ENCODE measurements around the gene MROH9.

MROH9 gene

GRCh38 chr1:171083222-171083621 lies 147.9 kb downstream of the MROH9 start:
- no peak for DNase-seq (ENCODE audit: low read depth in 2 of 2)

GRCh38 chr1:171084091-171084490 lies 148.8 kb downstream of the MROH9 start:
- DNase-seq (ENCODE audit: low read depth in 2 of 2): no peak

DNA sequence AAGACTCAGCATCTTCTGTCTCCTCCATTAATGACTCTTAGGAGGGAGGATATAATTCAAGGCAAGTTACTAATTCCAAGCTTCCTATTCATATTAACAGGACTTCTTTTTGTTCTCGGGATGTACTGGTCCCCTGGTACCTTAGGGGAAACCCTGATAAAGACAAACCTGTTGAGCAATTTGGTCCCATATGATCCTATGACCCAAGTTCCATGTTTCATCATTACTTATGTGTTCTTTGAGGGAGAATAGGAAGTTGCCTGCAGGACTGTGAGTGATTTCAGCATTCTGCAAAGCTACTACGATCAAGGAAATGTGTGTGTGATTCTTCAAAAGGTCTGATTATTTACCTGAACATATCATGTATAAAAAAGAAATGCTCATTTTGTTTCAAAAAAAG lies 149.5 kb downstream of the MROH9 start:
- no peak for DNase-seq (ENCODE audit: low read depth in 2 of 2)

- no peak for DNase-seq (ENCODE audit: low read depth in 2 of 2)
Observed at GRCh38 chr1:171087896-171088295, 152.6 kb downstream of the MROH9 start.

GRCh38 chr1:171090604-171091003 lies 155.3 kb downstream of the MROH9 start, which contains the start of gene FMO3:
TSS of gene FMO3 (plus strand) at chr1:171090905. CDS start at chr1:171092659, 1,754 bp downstream.
- no peak for DNase-seq (ENCODE audit: low read depth in 2 of 2)

GRCh38 chr1:171103862-171104261 lies 168.5 kb downstream of the MROH9 start:
- no peak for DNase-seq (ENCODE audit: low read depth in 2 of 2)

GRCh38 chr1:171107262-171107940 lies 172.1 kb downstream of the MROH9 start:
- DNase-seq (ENCODE audit: low read depth in 2 of 2): no peak

DNA sequence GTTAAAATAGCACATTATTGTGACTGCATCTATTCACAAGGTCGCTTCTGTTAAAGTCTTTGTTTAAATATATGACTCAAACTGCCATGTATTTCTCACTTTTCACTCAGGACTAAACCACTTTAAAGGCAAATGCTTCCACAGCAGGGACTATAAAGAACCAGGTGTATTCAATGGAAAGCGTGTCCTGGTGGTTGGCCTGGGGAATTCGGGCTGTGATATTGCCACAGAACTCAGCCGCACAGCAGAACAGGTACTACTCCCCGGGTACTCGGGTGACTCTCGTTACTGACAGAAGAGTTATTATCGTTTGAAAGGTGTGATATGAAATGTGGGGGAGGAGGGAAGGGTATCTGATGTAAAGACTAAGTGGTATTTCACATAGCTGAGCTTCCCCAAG lies 172.6 kb downstream of the MROH9 start:
- no peak for DNase-seq (ENCODE audit: low read depth in 2 of 2)

- no peak for DNase-seq (ENCODE audit: low read depth in 2 of 2)
Observed at GRCh38 chr1:171109966-171110365, 174.6 kb downstream of the MROH9 start.

DNA sequence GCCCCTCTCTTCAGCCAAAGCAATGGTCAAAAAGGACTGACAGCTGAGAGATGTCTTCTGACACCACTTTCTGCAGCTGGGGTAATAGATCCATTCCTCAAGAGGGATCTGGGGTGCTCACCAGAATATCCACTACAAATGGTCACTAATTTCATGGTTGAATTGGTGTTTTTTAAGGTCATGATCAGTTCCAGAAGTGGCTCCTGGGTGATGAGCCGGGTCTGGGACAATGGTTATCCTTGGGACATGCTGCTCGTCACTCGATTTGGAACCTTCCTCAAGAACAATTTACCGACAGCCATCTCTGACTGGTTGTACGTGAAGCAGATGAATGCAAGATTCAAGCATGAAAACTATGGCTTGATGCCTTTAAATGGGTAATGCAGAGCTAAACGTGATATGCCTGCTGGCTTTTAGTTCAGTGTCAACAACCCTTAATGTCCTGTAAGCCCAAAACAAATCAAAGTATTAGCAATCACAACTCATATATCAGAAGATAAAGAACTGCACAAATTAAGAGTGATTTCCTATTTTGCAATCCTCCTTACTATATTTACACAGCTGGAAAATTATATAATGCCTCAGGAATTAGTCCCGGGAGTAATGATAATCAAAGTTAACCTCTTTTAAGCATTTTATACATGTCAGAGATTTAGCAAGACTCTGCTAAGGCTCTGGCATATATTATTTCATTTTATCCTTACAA lies 175.4 kb downstream of the MROH9 start:
- DNase-seq (ENCODE audit: low read depth in 2 of 2): no peak

GRCh38 chr1:171112119-171112518 lies 176.8 kb downstream of the MROH9 start:
- DNase-seq (ENCODE audit: low read depth in 2 of 2): no peak

GRCh38 chr1:171113382-171113781 lies 178.0 kb downstream of the MROH9 start:
- no peak for DNase-seq (ENCODE audit: low read depth in 2 of 2)
